A549 (cell line): ENCODE results near the gene TBC1D1. TPM values are rescaled to one million over a fixed set of nuclear protein-coding genes. Genes with fewer than 3 reads are reported as not detected.

Experiments
- ATAC-seq, 2 experiments: fragments of 200-7000 bp in 1 of 2; fragments of >200 bp in 1 of 2; cut with Nextera tagmentation in 1 of 2; cut with Tn5 transposase in 1 of 2; 3 replicates each; pipeline versions ENCODE4 v1.8.0 to v1.9.1; 2018 to 2020; ENCODE audit warnings: mild to moderate bottlenecking in 1 of 2, moderate library complexity in 1 of 2
- CTCF ChIA-PET: fragments of 300-600 bp; sonication (Branson Sonifier 250); formaldehyde crosslinking; extraction: SDS; loops from one replicate; lab custom pipeline; 2021; ENCODE audit warnings: antibody characterized with exemption, inconsistent platforms; lab: Yijun Ruan, JAX
- POLR2A ChIA-PET: fragments of 350-600 bp; formaldehyde crosslinking; extraction: SDS; loops from one replicate; lab custom pipeline; 2021; ENCODE audit warnings: antibody characterized with exemption, inconsistent platforms; lab: Yijun Ruan, JAX
- DNase-seq, 2 experiments: peaks; one replicate each; pipeline versions ENCODE4 v3.0.0 to v3.0.0-alpha.2; 2011 to 2016; ENCODE audit warnings: low read depth in 1 of 2, low spot score in 1 of 2
- FAIRE-seq: peaks from 2 replicates; lab custom pipeline; 2011; peaks lifted over from hg19 to GRCh38; lab: Jason Lieb, UNC
- H3K27ac ChIP-seq, 2 experiments: fragments of >200 bp; sonication (Bioruptor Twin); formaldehyde crosslinking; 3 replicates each; pipeline ENCODE4 v1.5.1; 2016 to 2017
- H3K4me1 ChIP-seq: fragments of >200 bp; sonication (Bioruptor Twin); formaldehyde crosslinking; 3 replicates; pipeline ENCODE4 v1.6.1; 2016
- H3K4me2 ChIP-seq: fragments of >200 bp; sonication (Bioruptor Twin); formaldehyde crosslinking; 3 replicates; pipeline ENCODE4 v1.6.1; 2016
- H3K4me3 ChIP-seq: fragments of >200 bp; sonication (Bioruptor Twin); formaldehyde crosslinking; 3 replicates; pipeline ENCODE4 v1.5.1; 2016
- H3K9me3 ChIP-seq: fragments of >200 bp; sonication (Bioruptor Twin); formaldehyde crosslinking; 3 replicates; pipeline ENCODE4 v1.6.1; 2016
- ATOH8 ChIP-seq: fragments of 250-450 bp; sonication (Bioruptor Pico); IDR thresholded peaks from 2 replicates; pipeline ENCODE4 v1.5.0; 2020; ENCODE audit warnings: low read depth, mild to moderate bottlenecking, moderate library complexity
- BCL3 ChIP-seq: fragments of >200 bp; sonication (Bioruptor Twin); formaldehyde crosslinking; IDR thresholded peaks from 3 replicates; pipeline ENCODE4 v1.6.1; 2016
- BHLHE40 ChIP-seq: IDR thresholded peaks from 2 replicates; pipeline ENCODE4 v1.6.1; 2012; ENCODE audit warnings: low read depth, low read length, inconsistent platforms
- CBX8 ChIP-seq: fragments of 200-600 bp; sonication (generic); IDR thresholded peaks from 2 replicates; pipeline ENCODE4 v1.6.1; 2016
- CHD2 ChIP-seq: fragments of 150-350 bp; IDR thresholded peaks from 2 replicates; pipeline ENCODE4 v1.6.1; 2014; ENCODE audit warnings: low read length; ENCODE audit not compliant: partially characterized antibody
- CTCF ChIP-seq: fragments of >200 bp; sonication (Bioruptor Twin); formaldehyde crosslinking; IDR thresholded peaks from 3 replicates; pipeline ENCODE4 v1.5.1; 2016
- EHMT2 ChIP-seq: fragments of 200-600 bp; sonication (generic); IDR thresholded peaks from 2 replicates; pipeline ENCODE4 v1.6.1; 2016; ENCODE audit warnings: antibody characterized with exemption, low read depth, mild to moderate bottlenecking, moderate library complexity
- ELK1 ChIP-seq: fragments of 150-350 bp; IDR thresholded peaks from 2 replicates; pipeline ENCODE4 v1.6.1; 2014; ENCODE audit warnings: low read depth, mild to moderate bottlenecking, low read length
- ESRRA ChIP-seq: fragments of 150-350 bp; IDR thresholded peaks from 2 replicates; pipeline ENCODE4 v1.6.1; 2014; ENCODE audit warnings: mild to moderate bottlenecking, low read length, borderline replicate concordance
- FOSB ChIP-seq: fragments of 250-450 bp; sonication (Bioruptor Pico); IDR thresholded peaks from 2 replicates; pipeline ENCODE4 v1.5.0; 2020; ENCODE audit warnings: mild to moderate bottlenecking, moderate library complexity
- FOSL2 ChIP-seq, 2 experiments: fragments of 450-650 bp in 1 of 2; fragments of >200 bp in 1 of 2; sonication (Bioruptor Twin) in 1 of 2; formaldehyde crosslinking; IDR thresholded peaks; 2 replicates each; pipeline versions ENCODE4 v1.5.0 to v1.6.1; 2016 to 2020; ENCODE audit warnings: mild to moderate bottlenecking in 1 of 2, moderate library complexity in 1 of 2
- FOXS1 ChIP-seq: fragments of 250-450 bp; sonication (Bioruptor Pico); IDR thresholded peaks from 2 replicates; pipeline ENCODE4 v1.5.0; 2020; ENCODE audit warnings: mild to moderate bottlenecking, moderate library complexity
- HES2 ChIP-seq: fragments of >200 bp; sonication (Bioruptor Twin); formaldehyde crosslinking; IDR thresholded peaks from 2 replicates; pipeline ENCODE4 v1.6.1; 2016
- HOXA7 ChIP-seq: fragments of 250-450 bp; sonication (Bioruptor Pico); IDR thresholded peaks from 2 replicates; pipeline ENCODE4 v1.5.0; 2020; ENCODE audit warnings: mild to moderate bottlenecking, moderate library complexity
- HOXB13 ChIP-seq: fragments of 250-450 bp; sonication (Bioruptor Pico); IDR thresholded peaks from 2 replicates; pipeline ENCODE4 v1.5.0; 2020; ENCODE audit warnings: low read depth, mild to moderate bottlenecking, moderate library complexity
- JUN ChIP-seq, 2 experiments: fragments of >200 bp; sonication (Bioruptor Twin); formaldehyde crosslinking; IDR thresholded peaks; 2 replicates in 1 of 2; 3 replicates in 1 of 2; pipeline ENCODE4 v1.6.1; 2016 to 2017
- KDM1A ChIP-seq: fragments of 200-600 bp; sonication (generic); IDR thresholded peaks from 2 replicates; pipeline ENCODE4 v1.6.1; 2016; ENCODE audit warnings: low read depth, mild to moderate bottlenecking
- MAFK ChIP-seq: fragments of 450-650 bp; IDR thresholded peaks from 2 replicates; pipeline ENCODE4 v1.6.1; 2014; ENCODE audit not compliant: partially characterized antibody
- MAZ ChIP-seq: fragments of 150-350 bp; IDR thresholded peaks from 2 replicates; pipeline ENCODE4 v1.6.1; 2014; ENCODE audit warnings: antibody characterized with exemption, low read depth, low read length, borderline replicate concordance
- NFE2L2 ChIP-seq: fragments of 150-350 bp; conservative IDR thresholded peaks from 2 replicates; pipeline ENCODE4 v1.6.1; 2014; ENCODE audit warnings: low read length
- NPAS2 ChIP-seq: fragments of 250-450 bp; sonication (Bioruptor Pico); IDR thresholded peaks from 2 replicates; pipeline ENCODE4 v1.8.0; 2022; ENCODE audit warnings: mild to moderate bottlenecking, moderate library complexity, borderline replicate concordance
- NR3C1 ChIP-seq: fragments of >200 bp; sonication (Bioruptor Twin); formaldehyde crosslinking; IDR thresholded peaks from 3 replicates; pipeline ENCODE4 v1.6.1; 2017
- PBX3 ChIP-seq: IDR thresholded peaks from 2 replicates; pipeline ENCODE4 v1.6.1; 2012
- RAD21 ChIP-seq, 2 experiments: fragments of >200 bp in 1 of 2; sonication (Bioruptor Twin) in 1 of 2; formaldehyde crosslinking in 1 of 2; IDR thresholded peaks in 1 of 2; conservative IDR thresholded peaks in 1 of 2; 2 replicates in 1 of 2; 3 replicates in 1 of 2; pipeline ENCODE4 v1.6.1; 2012 to 2018; ENCODE audit warnings: inconsistent platforms in 1 of 2
- RNF2 ChIP-seq: fragments of 200-600 bp; sonication (generic); IDR thresholded peaks from 2 replicates; pipeline ENCODE4 v1.6.1; 2016; ENCODE audit warnings: low read depth, mild to moderate bottlenecking, antibody characterized with exemption, moderate library complexity, borderline replicate concordance
- SMC3 ChIP-seq: fragments of >200 bp; sonication (Bioruptor Twin); formaldehyde crosslinking; IDR thresholded peaks from 3 replicates; pipeline ENCODE4 v1.6.1; 2018; ENCODE audit warnings: inconsistent platforms
- USF2 ChIP-seq: fragments of 450-650 bp; IDR thresholded peaks from 2 replicates; pipeline ENCODE4 v1.6.1; 2014; ENCODE audit warnings: antibody characterized with exemption
- ZC3H11A ChIP-seq: fragments of 450-650 bp; IDR thresholded peaks from 2 replicates; pipeline ENCODE4 v1.6.1; 2014; ENCODE audit warnings: antibody characterized with exemption, mild to moderate bottlenecking
- ZFP36 ChIP-seq: fragments of 450-650 bp; IDR thresholded peaks from 2 replicates; pipeline ENCODE4 v1.6.1; 2014; ENCODE audit warnings: borderline replicate concordance; ENCODE audit not compliant: partially characterized antibody
- ZSCAN20 ChIP-seq: fragments of 250-450 bp; sonication (Bioruptor Pico); IDR thresholded peaks from 2 replicates; pipeline ENCODE4 v1.8.0; 2022; ENCODE audit warnings: mild to moderate bottlenecking, moderate library complexity
- WGBS: methylation state at CpG from one replicate; pipeline ENCODE4 v1.1.6; 2017; ENCODE audit errors: missing lambda C conversion rate; 5-methylcytosine and 5-hydroxymethylcytosine counted together
- polyA plus RNA-seq, 4 experiments: library from polyadenylated mRNA; depleted of rRNA in 3 of 4; stranded (reverse); fragments of >200 nt; fragmentation: RNase III in 1 of 4; extraction: RNeasy Plus Mini Kit Qiagen cat#74134 plus additional on column Dnase treatment in 1 of 4; gene quantifications; 2 replicates in 3 of 4; 3 replicates in 1 of 4; pipeline ENCODE4 v1.2.3, GENCODE V29; 2011 to 2017

Gene TBC1D1
- polyA plus RNA-seq, 2 of the 4 experiments (the other 2 are of a cell fraction) = 26.5 to 28.5 TPM

- Histone ChIP-seq H3K27ac (no peak overlapping the region), H3K4me1 (no peaks in the 10 kb centered on the region), H3K4me2 (no peak overlapping the region), H3K4me3 (no peak overlapping the region), H3K9me3 (no peaks in the 10 kb centered on the region)
- ChIA-PET CTCF (no interaction called here), POLR2A (no interaction called here)
- ATAC-seq (no peak), FAIRE-seq (no peak), DNase-seq (no peak)
- no peak for TF ChIP-seq FOSB (CRISPR knock-in tag)
- no peak for TF ChIP-seq FOSL2 (IDR thresholded peaks at IDR 0.05)
- no peak for TF ChIP-seq FOSL2 (CRISPR knock-in tag; IDR thresholded peaks at IDR 0.05)
- no peak for TF ChIP-seq ZSCAN20 (CRISPR knock-in tag)
- TF ChIP-seq JUN (IDR thresholded peaks at IDR 0.05) = no peak
- TF ChIP-seq BCL3 = no peak
- TF ChIP-seq HOXB13 = no peak
- no peak for TF ChIP-seq FOXS1
- no peak for TF ChIP-seq SMC3
- no peak for TF ChIP-seq ZC3H11A
- no peak for TF ChIP-seq KDM1A
- TF ChIP-seq CTCF = no peak
- TF ChIP-seq BHLHE40 = no peak
- no peak for TF ChIP-seq NR3C1
- TF ChIP-seq HES2 = no peak
- TF ChIP-seq EHMT2 = no peak
- no peak for TF ChIP-seq RAD21 (conservative IDR thresholded peaks at IDR 0.05 in 1 of 2, IDR thresholded peaks at IDR 0.05 in 1 of 2)
- TF ChIP-seq RNF2 = no peak
- TF ChIP-seq NPAS2 (CRISPR knock-in tag) = no peak
- no peak for TF ChIP-seq CBX8
- WGBS = 61% methylated on average over 6 of the region's 6 CpGs
These were observed 68.0 kb downstream of the TBC1D1 start for GRCh38 chr4:37958932-37959331.

GRCh38 chr4:37960098-37960497, 69.2 kb downstream of the TBC1D1 start, which contains the start of gene PTTG2:
PTTG2 (plus strand) TSS chr4:37960398; CDS start chr4:37960435, 37 bp downstream.
- H3K9me3 ChIP-seq = no peaks in the 10 kb centered on the region
- H3K27ac ChIP-seq = no peak within 1 kb of the TSS
- no peak within 1 kb of the TSS for H3K4me3 ChIP-seq
- WGBS = 50% methylated on average over 5 of the region's 5 CpGs
- ATAC-seq = no peak
- FAIRE-seq = no peak
- DNase-seq = no peak
- H3K4me1 ChIP-seq = no peaks in the 10 kb centered on the region
- H3K4me2 ChIP-seq = no peak within 1 kb of the TSS
- CTCF ChIA-PET = no interaction called here
- POLR2A ChIA-PET = no interaction called here
- TF ChIP-seq ELK1 = no peak
- TF ChIP-seq FOSL2 (IDR thresholded peaks at IDR 0.05) = no peak
- no peak for TF ChIP-seq FOSL2 (CRISPR knock-in tag; IDR thresholded peaks at IDR 0.05)
- TF ChIP-seq ATOH8 (CRISPR knock-in tag) = no peak
- TF ChIP-seq ESRRA = no peak
- TF ChIP-seq CHD2 = no peak
- no peak for TF ChIP-seq BCL3
- no peak for TF ChIP-seq NR3C1
- no peak for TF ChIP-seq HOXB13
- no peak for TF ChIP-seq MAFK
- TF ChIP-seq NFE2L2 = no peak
- TF ChIP-seq MAZ = no peak
- TF ChIP-seq PBX3 = no peak
- TF ChIP-seq HOXA7 (CRISPR knock-in tag) = no peak
- no peak for TF ChIP-seq ZFP36
- no peak for TF ChIP-seq USF2
